Endodermal cell (in vitro differentiated cells): ENCODE measurements around the gene TMEM238L. TPM values are rescaled to one million over a fixed set of nuclear protein-coding genes. Genes with fewer than 3 reads are reported as not detected.

Experiments used
- DNase-seq: peaks from one replicate; pipeline ENCODE4 v3.0.0-alpha.2; 2017
- H3K27ac ChIP-seq: 2 replicates; pipeline ENCODE4 v1.5.1; 2013; ENCODE audit warnings: mild to moderate bottlenecking, low read depth, low read length, moderate library complexity
- H3K27me3 ChIP-seq: 2 replicates; pipeline ENCODE4 v1.6.1; 2013; ENCODE audit warnings: mild to moderate bottlenecking, low read length, moderate library complexity; ENCODE audit not compliant: insufficient read depth, control insufficient read depth, poor library complexity, severe bottlenecking
- H3K36me3 ChIP-seq: 2 replicates; pipeline ENCODE4 v1.7.0; 2013; ENCODE audit warnings: mild to moderate bottlenecking, low read length, moderate library complexity; ENCODE audit not compliant: control insufficient read depth, insufficient read depth
- H3K4me1 ChIP-seq: one replicate; pipeline ENCODE4 v1.7.0; 2013; ENCODE audit warnings: low read length; ENCODE audit not compliant: control insufficient read depth, insufficient read depth
- H3K4me3 ChIP-seq: 2 replicates; pipeline ENCODE4 v1.5.1; 2013; ENCODE audit warnings: mild to moderate bottlenecking, low read length, moderate library complexity
- H3K9ac ChIP-seq: 2 replicates; pipeline ENCODE4 v1.6.1; 2013; ENCODE audit warnings: mild to moderate bottlenecking, low read length, moderate library complexity; ENCODE audit not compliant: poor library complexity, severe bottlenecking; ENCODE audit errors: extremely low read depth
- H3K9me3 ChIP-seq: 2 replicates; pipeline ENCODE4 v1.6.1; 2013; ENCODE audit warnings: mild to moderate bottlenecking, low read length, moderate library complexity; ENCODE audit not compliant: control insufficient read depth
- H3K27ac Mint-ChIP-seq: 2 replicates; pipeline ENCODE4 v1.8.0; 2020; ENCODE audit warnings: mixed read lengths
- H3K27me3 Mint-ChIP-seq: 2 replicates; pipeline ENCODE4 v1.8.0; 2021; ENCODE audit warnings: mild to moderate bottlenecking, mixed read lengths; ENCODE audit not compliant: insufficient read depth
- H3K36me3 Mint-ChIP-seq: 2 replicates; pipeline ENCODE4 v1.8.0; 2020; ENCODE audit warnings: low read depth, mixed read lengths
- H3K4me1 Mint-ChIP-seq: 2 replicates; pipeline ENCODE4 v1.8.0; 2020; ENCODE audit warnings: mixed read lengths
- H3K4me3 Mint-ChIP-seq: 2 replicates; pipeline ENCODE4 v1.8.0; 2020; ENCODE audit warnings: mild to moderate bottlenecking, moderate library complexity, mixed read lengths
- H3K9me3 Mint-ChIP-seq: 2 replicates; pipeline ENCODE4 v1.8.0; 2020; ENCODE audit warnings: mild to moderate bottlenecking, mixed read lengths
- WGBS, 2 experiments: methylation state at CpG; one replicate each; pipeline versions ENCODE4 v1.1.5 to v1.1.7; 2013; ENCODE audit warnings: missing lambda C conversion rate in 2 of 2, mixed read lengths in 1 of 2; ENCODE audit not compliant: insufficient coverage in 1 of 2, insufficient read length in 1 of 2; 5-methylcytosine and 5-hydroxymethylcytosine counted together
- total RNA-seq, 2 donors: library from RNA; stranded (reverse); fragmentation: NEBNext Ultra II Directional in 1 of 2; extraction: Animal tissue kit (Norgen Biotek cat#: 25700) in 1 of 2; gene quantifications; 2 replicates in 1 of 2; 3 replicates in 1 of 2; pipeline ENCODE4 v1.2.1, GENCODE V29; 2021
- TF ChIP-seq, protein P1 (sequence below): fragments of 200-600 bp; sonication (generic); conservative IDR thresholded peaks from 2 replicates; pipeline ENCODE4 v1.5.0; 2021; ENCODE audit warnings: antibody characterized with exemption, mild to moderate bottlenecking

The TMEM238L gene
- total RNA-seq, 2 donors from 2014 or later: not detected

DNA sequence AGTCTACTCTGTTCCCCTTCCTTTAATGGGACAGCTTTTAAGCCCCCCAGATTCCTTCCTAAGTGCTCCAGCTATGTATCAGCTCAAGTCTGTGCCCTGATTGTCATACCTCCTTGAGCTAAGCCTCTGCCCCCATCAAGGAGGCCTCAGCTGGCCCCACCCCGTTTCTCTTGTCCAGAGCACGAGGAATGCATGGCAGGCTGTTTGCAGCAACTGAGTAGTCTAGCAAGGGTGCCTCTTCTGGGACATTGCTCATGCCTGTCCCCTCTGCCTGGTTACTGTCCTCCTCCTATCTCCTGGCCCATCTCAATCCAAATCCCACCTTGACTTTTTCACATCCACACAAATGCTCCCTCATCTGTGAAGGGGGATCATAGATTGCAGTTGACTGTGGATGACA is 46.3 kb downstream of the TMEM238L start:
- Histone ChIP-seq H3K4me3 (no peak overlapping the region), H3K9me3 (no peaks in the 10 kb centered on the region), H3K27me3 (no peaks in the 10 kb centered on the region), H3K36me3 (no peaks in the 10 kb centered on the region), H3K27ac (no peak overlapping the region), H3K9ac (no peak overlapping the region), H3K4me1 (no peaks in the 10 kb centered on the region)
- 79 to 81% methylated on average over 2 of the region's 2 CpGs for WGBS, 2 experiments
- no peak overlapping the region for H3K27ac Mint-ChIP-seq
- no peak for DNase-seq
- TF ChIP-seq, protein P1, sequence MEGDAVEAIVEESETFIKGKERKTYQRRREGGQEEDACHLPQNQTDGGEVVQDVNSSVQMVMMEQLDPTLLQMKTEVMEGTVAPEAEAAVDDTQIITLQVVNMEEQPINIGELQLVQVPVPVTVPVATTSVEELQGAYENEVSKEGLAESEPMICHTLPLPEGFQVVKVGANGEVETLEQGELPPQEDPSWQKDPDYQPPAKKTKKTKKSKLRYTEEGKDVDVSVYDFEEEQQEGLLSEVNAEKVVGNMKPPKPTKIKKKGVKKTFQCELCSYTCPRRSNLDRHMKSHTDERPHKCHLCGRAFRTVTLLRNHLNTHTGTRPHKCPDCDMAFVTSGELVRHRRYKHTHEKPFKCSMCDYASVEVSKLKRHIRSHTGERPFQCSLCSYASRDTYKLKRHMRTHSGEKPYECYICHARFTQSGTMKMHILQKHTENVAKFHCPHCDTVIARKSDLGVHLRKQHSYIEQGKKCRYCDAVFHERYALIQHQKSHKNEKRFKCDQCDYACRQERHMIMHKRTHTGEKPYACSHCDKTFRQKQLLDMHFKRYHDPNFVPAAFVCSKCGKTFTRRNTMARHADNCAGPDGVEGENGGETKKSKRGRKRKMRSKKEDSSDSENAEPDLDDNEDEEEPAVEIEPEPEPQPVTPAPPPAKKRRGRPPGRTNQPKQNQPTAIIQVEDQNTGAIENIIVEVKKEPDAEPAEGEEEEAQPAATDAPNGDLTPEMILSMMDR: no peak
- no peaks in the 10 kb centered on the region for H3K9me3 Mint-ChIP-seq
- peaks cover 2% of the 10 kb centered on the region for H3K27me3 Mint-ChIP-seq
- H3K36me3 Mint-ChIP-seq: no peaks in the 10 kb centered on the region
- no peak overlapping the region for H3K4me3 Mint-ChIP-seq
- H3K4me1 Mint-ChIP-seq: peaks cover 30% of the 10 kb centered on the region

DNA sequence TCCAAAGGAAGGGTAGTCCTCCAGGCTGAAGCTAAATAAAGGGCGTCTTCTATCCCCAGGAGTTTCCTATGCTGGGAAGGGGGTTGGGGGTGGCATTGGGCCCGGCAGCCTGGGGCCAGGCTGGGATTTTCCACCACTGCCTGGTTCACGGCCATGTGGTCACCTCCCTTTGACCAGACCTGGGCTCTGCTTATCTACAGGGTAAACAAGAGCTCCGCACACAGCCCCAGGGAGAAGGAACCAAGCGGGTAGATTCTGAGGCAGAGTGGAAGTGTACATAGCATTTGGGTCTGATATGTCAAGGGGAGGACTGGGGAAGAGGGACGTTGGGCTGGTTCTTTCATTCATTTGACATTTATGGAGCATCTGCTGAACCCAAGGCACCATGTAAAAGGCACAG is 46.8 kb downstream of the TMEM238L start:
- TF ChIP-seq, protein P1: no peak
- Histone ChIP-seq H3K4me3 (no peak overlapping the region), H3K27ac (no peak overlapping the region), H3K9ac (no peak overlapping the region), H3K27me3 (no peaks in the 10 kb centered on the region), H3K9me3 (no peaks in the 10 kb centered on the region), H3K36me3 (no peaks in the 10 kb centered on the region), H3K4me1 (no peaks in the 10 kb centered on the region)
- Mint-ChIP-seq H3K4me3 (no peak overlapping the region), H3K4me1 (peaks cover 30% of the 10 kb centered on the region), H3K36me3 (no peaks in the 10 kb centered on the region), H3K27ac (no peak overlapping the region), H3K27me3 (peaks cover 2% of the 10 kb centered on the region), H3K9me3 (no peaks in the 10 kb centered on the region)
- WGBS, 2 experiments: 90 to 95% methylated on average over 2 to 6 of the region's 6 CpGs
- DNase-seq: no peak

- TF ChIP-seq, protein P1: no peak
- no peak overlapping the region for H3K4me3 Mint-ChIP-seq
- H3K9me3 Mint-ChIP-seq: no peaks in the 10 kb centered on the region
These were observed 47.3 kb downstream of the TMEM238L start for GRCh38 chr17:10756619-10757018.

More at GRCh38 chr17:10756619-10757018, 47.3 kb downstream of the TMEM238L start:
- H3K4me1 ChIP-seq: no peaks in the 10 kb centered on the region
- H3K27ac ChIP-seq: no peak overlapping the region
- peaks cover 30% of the 10 kb centered on the region for H3K4me1 Mint-ChIP-seq
- no peaks in the 10 kb centered on the region for H3K27me3 ChIP-seq
- no peaks in the 10 kb centered on the region for H3K9me3 ChIP-seq
- WGBS, 2 experiments: 98% methylated on average over 2 of the region's 2 CpGs; no CpG with 5 or more reads in 1 of the 2 experiments
- H3K4me3 ChIP-seq: no peak overlapping the region
- no peaks in the 10 kb centered on the region for H3K36me3 Mint-ChIP-seq
- no peak overlapping the region for H3K9ac ChIP-seq
- H3K27me3 Mint-ChIP-seq: peaks cover 2% of the 10 kb centered on the region
- H3K27ac Mint-ChIP-seq: no peak overlapping the region
- no peaks in the 10 kb centered on the region for H3K36me3 ChIP-seq
- DNase-seq: no peak
